Panc1 (cell line): ENCODE results near the gene GTF2H1.

Experiments used
- SIN3A ChIP-seq: IDR thresholded peaks from 2 replicates; pipeline ENCODE4 v1.6.1; 2012; ENCODE audit warnings: low read depth, mild to moderate bottlenecking, low read length, moderate library complexity, borderline replicate concordance; ENCODE audit not compliant: insufficient read depth
- TF ChIP-seq, protein P1 (sequence below): fragments of 450-650 bp; IDR thresholded peaks from 2 replicates; pipeline ENCODE4 v1.5.1; 2017; ENCODE audit warnings: mild to moderate bottlenecking

DNA sequence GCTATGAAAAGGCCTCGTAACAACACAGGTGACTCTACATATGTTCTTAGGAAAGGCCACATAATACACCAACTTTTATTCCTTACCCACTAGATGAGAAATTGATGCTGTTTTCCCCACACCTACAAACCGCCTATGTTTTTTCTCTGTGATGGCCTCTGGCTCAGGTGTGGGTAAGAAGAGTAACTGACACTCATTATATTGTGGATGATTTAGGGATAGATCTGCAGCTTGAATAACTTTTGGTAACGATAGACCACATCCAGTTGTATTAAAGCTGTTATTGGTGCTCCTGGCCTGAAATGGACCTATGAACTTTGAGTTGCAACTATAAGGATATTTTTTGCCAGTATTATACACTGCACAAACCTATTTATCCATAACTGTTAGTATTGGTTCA, 75.6 kb downstream of the GTF2H1 start:
- TF ChIP-seq, protein P1, sequence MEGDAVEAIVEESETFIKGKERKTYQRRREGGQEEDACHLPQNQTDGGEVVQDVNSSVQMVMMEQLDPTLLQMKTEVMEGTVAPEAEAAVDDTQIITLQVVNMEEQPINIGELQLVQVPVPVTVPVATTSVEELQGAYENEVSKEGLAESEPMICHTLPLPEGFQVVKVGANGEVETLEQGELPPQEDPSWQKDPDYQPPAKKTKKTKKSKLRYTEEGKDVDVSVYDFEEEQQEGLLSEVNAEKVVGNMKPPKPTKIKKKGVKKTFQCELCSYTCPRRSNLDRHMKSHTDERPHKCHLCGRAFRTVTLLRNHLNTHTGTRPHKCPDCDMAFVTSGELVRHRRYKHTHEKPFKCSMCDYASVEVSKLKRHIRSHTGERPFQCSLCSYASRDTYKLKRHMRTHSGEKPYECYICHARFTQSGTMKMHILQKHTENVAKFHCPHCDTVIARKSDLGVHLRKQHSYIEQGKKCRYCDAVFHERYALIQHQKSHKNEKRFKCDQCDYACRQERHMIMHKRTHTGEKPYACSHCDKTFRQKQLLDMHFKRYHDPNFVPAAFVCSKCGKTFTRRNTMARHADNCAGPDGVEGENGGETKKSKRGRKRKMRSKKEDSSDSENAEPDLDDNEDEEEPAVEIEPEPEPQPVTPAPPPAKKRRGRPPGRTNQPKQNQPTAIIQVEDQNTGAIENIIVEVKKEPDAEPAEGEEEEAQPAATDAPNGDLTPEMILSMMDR = no peak
- no peak for TF ChIP-seq SIN3A
